ENCODE results near the gene MED10. TPM values are rescaled to one million over a fixed set of nuclear protein-coding genes. Genes with fewer than 3 reads are reported as not detected.

MED10 gene
- total and polyA plus RNA-seq, 7 donors, result 18.8 to 98.1 (median 49.1) TPM

- Histone ChIP-seq H3K4me1 (no peaks in the 10 kb centered on the region), H3K27ac (no peak overlapping the region), H3K9me3 (no peaks in the 10 kb centered on the region), H3K36me3 (ENCODE audit: insufficient read depth in 1 of 2, low read depth in 1 of 2) (no peaks in the 10 kb centered on the region), H3K4me3 (no peak overlapping the region), H3K27me3 (ENCODE audit: insufficient read depth in 3 of 3, low read length in 2 of 3) (no peaks in the 10 kb centered on the region)
- intact Hi-C loops (cut with DNase I), result no loop called here
- ATAC-seq (no peak), DNase-seq (no peak)
- WGBS, 3 donors, result 91 to 95% (median 91%) methylated on average over 19 of the region's 19 CpGs
- TF ChIP-seq CTCF (IDR thresholded peaks at IDR 0.05), result no peak
Observed at GRCh38 chr5:6347673-6348072, 30.7 kb downstream of the MED10 start.

- Histone ChIP-seq H3K27me3 (ENCODE audit: insufficient read depth in 3 of 3, low read length in 2 of 3) (no peaks in the 10 kb centered on the region), H3K36me3 (ENCODE audit: insufficient read depth in 1 of 2, low read depth in 1 of 2) (no peaks in the 10 kb centered on the region), H3K27ac (no peak overlapping the region), H3K4me1 (no peaks in the 10 kb centered on the region), H3K9me3 (no peaks in the 10 kb centered on the region), H3K4me3 (no peak overlapping the region)
- 90 to 93% (median 90%) methylated on average over 4 of the region's 4 CpGs for WGBS, 3 donors
- ATAC-seq (no peak), DNase-seq (no peak)
- TF ChIP-seq CTCF (IDR thresholded peaks at IDR 0.05), result no peak
- intact Hi-C loops (cut with DNase I), result no loop called here
Observed at GRCh38 chr5:6347165-6347564, 31.2 kb downstream of the MED10 start.

- H3K27me3 ChIP-seq (ENCODE audit: insufficient read depth in 3 of 3, low read length in 2 of 3), result no peaks in the 10 kb centered on the region
- no peaks in the 10 kb centered on the region for H3K9me3 ChIP-seq
- intact Hi-C loops (cut with DNase I), result no loop called here
- no peak overlapping the region for H3K27ac ChIP-seq
- no peaks in the 10 kb centered on the region for H3K36me3 ChIP-seq (ENCODE audit: insufficient read depth in 1 of 2, low read depth in 1 of 2)
- WGBS, 3 donors, result 62 to 86% (median 78%) methylated on average over 5 of the region's 5 CpGs
- DNase-seq, result no peak
- H3K4me1 ChIP-seq, result no peaks in the 10 kb centered on the region
- H3K4me3 ChIP-seq, result no peak overlapping the region
- no peak for TF ChIP-seq CTCF (IDR thresholded peaks at IDR 0.05)
- ATAC-seq, result no peak
Observed at GRCh38 chr5:6344593-6344989, 33.8 kb downstream of the MED10 start.

- Histone ChIP-seq H3K27me3 (ENCODE audit: insufficient read depth in 3 of 3, low read length in 2 of 3) (no peaks in the 10 kb centered on the region), H3K27ac (no peak overlapping the region), H3K9me3 (no peaks in the 10 kb centered on the region), H3K36me3 (ENCODE audit: insufficient read depth in 1 of 2, low read depth in 1 of 2) (no peaks in the 10 kb centered on the region), H3K4me1 (no peaks in the 10 kb centered on the region), H3K4me3 (no peak overlapping the region)
- ATAC-seq (no peak), DNase-seq (no peak)
- 55 to 72% (median 56%) methylated on average over 11 of the region's 11 CpGs for WGBS, 3 donors
- TF ChIP-seq CTCF (IDR thresholded peaks at IDR 0.05), result no peak
- intact Hi-C loops (cut with DNase I), result no loop called here
Observed at GRCh38 chr5:6343951-6344592, 34.3 kb downstream of the MED10 start.
